ENCODE measurements around the gene PRCC.

Gene PRCC

GRCh38 chr1:156801409-156802121 is 34.2 kb downstream of the PRCC start:
- DNase-seq = no peak

GRCh38 chr1:156802421-156802935 is 35.1 kb downstream of the PRCC start:
- DNase-seq = no peak

GRCh38 chr1:156803086-156803851 is 35.9 kb downstream of the PRCC start:
- no peak for DNase-seq

GRCh38 chr1:156804026-156804425 is 36.7 kb downstream of the PRCC start:
- DNase-seq = no peak

GRCh38 chr1:156804572-156805243 is 37.4 kb downstream of the PRCC start:
- no peak for DNase-seq

- DNase-seq = no peak
Measured at GRCh38 chr1:156805766-156806511, 38.6 kb downstream of the PRCC start.

- DNase-seq = no peak
Measured at GRCh38 chr1:156806512-156807440, 39.4 kb downstream of the PRCC start.

GRCh38 chr1:156807627-156808026 is 40.3 kb downstream of the PRCC start:
- no peak for DNase-seq

GRCh38 chr1:156808186-156809030 is 41.1 kb downstream of the PRCC start:
- no peak for DNase-seq

- no peak for DNase-seq
Measured at GRCh38 chr1:156809281-156809680, 41.9 kb downstream of the PRCC start.

- DNase-seq = no peak
Measured at GRCh38 chr1:156809711-156810366, 42.5 kb downstream of the PRCC start.

GRCh38 chr1:156811168-156811567 is 43.8 kb downstream of the PRCC start:
- DNase-seq = no peak

- DNase-seq = no peak
Measured at GRCh38 chr1:156812293-156812990, 45.1 kb downstream of the PRCC start.

- DNase-seq = no peak
Measured at GRCh38 chr1:156813298-156813697, 46.0 kb downstream of the PRCC start.

- DNase-seq = peak; percentile 62
Measured at GRCh38 chr1:156813750-156814570, 46.6 kb downstream of the PRCC start.

- no peak for DNase-seq
Measured at GRCh38 chr1:156814571-156815260, 47.4 kb downstream of the PRCC start.

GRCh38 chr1:156815307-156815826 is 48.0 kb downstream of the PRCC start:
- DNase-seq = peak; percentile 78

All from left hindlimb (tissue), 1 donor.